HepG2 (cell line): ENCODE data around the gene ARMC5. TPM values are rescaled to one million over a fixed set of nuclear protein-coding genes. Genes with fewer than 3 reads are reported as not detected.

Experiments
- ATAC-seq: fragments of 200-7000 bp; cut with Tn5 transposase; 3 replicates; pipeline ENCODE4 v1.9.1; 2020; ENCODE audit warnings: mild to moderate bottlenecking, moderate library complexity
- BruUV-seq: library from RNA; stranded (reverse); fragments of 400-500 nt; replicated peaks from 2 replicates; lab custom pipeline; 2021; lab: Mats Ljungman, UMichigan
- CTCF ChIA-PET: fragments of 300-600 bp; formaldehyde crosslinking; extraction: SDS; loops from one replicate; lab custom pipeline; 2021; ENCODE audit warnings: low total read pairs, inconsistent platforms, low intra/inter-chr PET ratio; lab: Yijun Ruan, JAX
- POLR2A ChIA-PET: fragments of 350-600 bp; sonication (Branson Sonifier 250); formaldehyde crosslinking; loops from one replicate; lab custom pipeline; 2020; ENCODE audit warnings: antibody characterized with exemption, inconsistent platforms; lab: Yijun Ruan, JAX
- DNase-seq: peaks from one replicate; pipeline ENCODE4 v3.0.0-alpha.2; 2015; ENCODE audit warnings: low spot score
- FAIRE-seq: peaks from 3 replicates; lab custom pipeline; 2011; peaks lifted over from hg19 to GRCh38; lab: Jason Lieb, UNC
- H2AFZ ChIP-seq: one replicate; pipeline ENCODE4 v1.6.1; 2011; ENCODE audit warnings: low read length, inconsistent platforms
- H3K27ac ChIP-seq: fragments of 300-600 bp; 3 replicates; pipeline ENCODE4 v1.8.0; 2011; ENCODE audit warnings: mixed run types, mild to moderate bottlenecking, mixed read lengths, low read length, inconsistent platforms; ENCODE audit not compliant: insufficient read depth; ENCODE audit errors: extremely low read length
- H3K27me3 ChIP-seq, 2 experiments: fragments of 200-600 bp in 1 of 2; 2 replicates in 1 of 2; 3 replicates in 1 of 2; pipeline versions ENCODE4 v1.6.0 to v1.8.0; 2011; ENCODE audit warnings: low read length in 2 of 2, mild to moderate bottlenecking in 2 of 2, moderate library complexity in 2 of 2, inconsistent platforms in 1 of 2; ENCODE audit not compliant: insufficient read depth in 2 of 2, control insufficient read depth in 1 of 2
- H3K36me3 ChIP-seq, 2 experiments: fragments of 200-600 bp in 1 of 2; replicated peaks in 1 of 2; 2 replicates in 1 of 2; 3 replicates in 1 of 2; pipeline versions ENCODE4 v1.5.1 to v1.8.0; 2011; ENCODE audit warnings: low read length in 2 of 2, inconsistent platforms in 1 of 2; ENCODE audit not compliant: insufficient read depth in 2 of 2, control insufficient read depth in 1 of 2
- H3K4me1 ChIP-seq: 2 replicates; pipeline ENCODE4 v1.5.1; 2012; ENCODE audit warnings: low read length, inconsistent platforms; ENCODE audit not compliant: insufficient read depth
- H3K4me2 ChIP-seq: 2 replicates; pipeline ENCODE4 v1.6.0; 2011; ENCODE audit warnings: low read depth, low read length, inconsistent platforms
- H3K4me3 ChIP-seq, 3 experiments: fragments of 200-600 bp in 1 of 3; sonication (generic), shearing (Covaris generic) in 1 of 3; replicated peaks in 1 of 3; 2 replicates each; pipeline ENCODE4 v1.5.1; 2011 to 2016; ENCODE audit warnings: low read length in 3 of 3, inconsistent platforms in 2 of 3, low read depth in 2 of 3, mild to moderate bottlenecking in 2 of 3, control low read depth in 1 of 3, mixed read lengths in 1 of 3; ENCODE audit not compliant: insufficient read depth in 1 of 3
- H3K79me2 ChIP-seq: one replicate; pipeline ENCODE4 v1.6.1; 2011; ENCODE audit warnings: low read length, inconsistent platforms; ENCODE audit not compliant: insufficient read depth
- H3K9ac ChIP-seq: 2 replicates; pipeline ENCODE4 v1.6.0; 2011; ENCODE audit warnings: mild to moderate bottlenecking, low read depth, low read length, inconsistent platforms; ENCODE audit not compliant: insufficient read depth
- H3K9me3 ChIP-seq: 2 replicates; pipeline ENCODE4 v1.5.1; 2012; ENCODE audit warnings: mild to moderate bottlenecking, low read length
- H4K20me1 ChIP-seq: 2 replicates; pipeline ENCODE4 v1.6.0; 2011; ENCODE audit warnings: inconsistent platforms, mild to moderate bottlenecking, low read length, moderate library complexity; ENCODE audit not compliant: insufficient read depth
- CBX1 ChIP-seq: IDR thresholded peaks from one replicate; pipeline ENCODE4 v1.6.1; 2016; ENCODE audit warnings: antibody characterized with exemption, low read depth
- POLR2G ChIP-seq: fragments of 200-400 bp; formaldehyde crosslinking; IDR thresholded peaks from 2 replicates; pipeline ENCODE4 v1.6.1; 2018; ENCODE audit warnings: mild to moderate bottlenecking, low read depth, low read length, moderate library complexity
- RBM39 ChIP-seq: fragments of 200-400 bp; formaldehyde crosslinking; IDR thresholded peaks from one replicate; pipeline ENCODE4 v1.6.1; 2018; ENCODE audit warnings: antibody characterized with exemption, mild to moderate bottlenecking, low read depth, low read length; ENCODE audit not compliant: poor library complexity, severe bottlenecking
- SMAD1 ChIP-seq: sonication (generic); formaldehyde crosslinking; IDR thresholded peaks from 2 replicates; pipeline ENCODE4 v1.4.0; 2020; ENCODE audit warnings: missing genetic modification reagents, low read depth, mild to moderate bottlenecking, borderline replicate concordance
- SMAD3 ChIP-seq: sonication (generic); formaldehyde crosslinking; IDR thresholded peaks from 2 replicates; pipeline ENCODE4 v1.4.0; 2020; ENCODE audit warnings: missing genetic modification reagents
- SP140L ChIP-seq: sonication (generic); formaldehyde crosslinking; IDR thresholded peaks from 2 replicates; pipeline ENCODE4 v1.4.0; 2020; ENCODE audit warnings: missing genetic modification reagents, borderline replicate concordance
- ZHX2 ChIP-seq, 2 experiments: sonication (generic) in 1 of 2; formaldehyde crosslinking in 1 of 2; IDR thresholded peaks; 2 replicates each; pipeline versions ENCODE4 v1.6.1 to v1.9.0; 2014 to 2022; ENCODE audit warnings: antibody characterized with exemption in 1 of 2, borderline replicate concordance in 1 of 2, inconsistent platforms in 1 of 2, low read depth in 1 of 2, missing genetic modification reagents in 1 of 2
- ZNF563 ChIP-seq: sonication (generic); formaldehyde crosslinking; IDR thresholded peaks from 2 replicates; pipeline ENCODE4 v1.8.0; 2022; ENCODE audit warnings: mild to moderate bottlenecking, moderate library complexity, missing genetic modification reagents
- ZNF777 ChIP-seq: sonication (generic); formaldehyde crosslinking; IDR thresholded peaks from 2 replicates; pipeline ENCODE4 v1.4.0; 2020; ENCODE audit warnings: missing genetic modification reagents
- ZNF883 ChIP-seq: sonication (generic); formaldehyde crosslinking; IDR thresholded peaks from 2 replicates; pipeline ENCODE4 v1.5.1; 2020; ENCODE audit warnings: mild to moderate bottlenecking, missing genetic modification reagents; ENCODE audit errors: not compliant biosample characterization
- ZSCAN9 ChIP-seq: IDR thresholded peaks from 2 replicates; pipeline ENCODE4 v1.6.1; 2016; ENCODE audit warnings: borderline replicate concordance
- WGBS: methylation state at CpG from one replicate; pipeline ENCODE4 v1.1.6; 2017; ENCODE audit warnings: low lambda C conversion rate; 5-methylcytosine and 5-hydroxymethylcytosine counted together
- in situ Hi-C: cut with HindIII; loops from 2 replicates; pipeline ENCODE4 v1.10.0; 2017; ENCODE audit warnings: low pct_unique_long_range_greater_than_20kb; ENCODE audit not compliant: extremely low pct_ligation_motif_present
- intact Hi-C: fragments of 100-400 bp; cut with micrococcal nuclease; formaldehyde crosslinking; loops from one replicate; pipeline ENCODE4 v1.10.0; 2022; ENCODE audit not compliant: unreplicated experiment
- polyA plus RNA-seq, 8 experiments: library from polyadenylated mRNA; depleted of rRNA in 3 of 8; stranded (reverse) in 7 of 8; unstranded in 1 of 8; fragments of >200 nt; fragmentation: Illumina TruSeq in 4 of 8; extraction: Trizol in 4 of 8; gene quantifications; 2 replicates each; pipeline versions ENCODE4 v1.2.1 to v1.2.3, GENCODE V29; 2011 to 2016; ENCODE audit warnings: low read depth in 4 of 8, missing spikeins in 1 of 8, mixed read lengths in 1 of 8; ENCODE audit not compliant: insufficient read depth in 1 of 8
- total RNA-seq, 5 experiments: library from RNA; depleted of rRNA; stranded (reverse); fragments of >200 nt; fragmentation: Illumina TruSeq; extraction: Trizol; gene quantifications; 2 replicates each; pipeline ENCODE4 v1.2.3, GENCODE V29; 2016; ENCODE audit warnings: low read depth in 1 of 5
- TF ChIP-seq, protein P1 (sequence below): sonication (generic); formaldehyde crosslinking; IDR thresholded peaks from 2 replicates; pipeline ENCODE4 v1.5.1; 2020; ENCODE audit warnings: missing genetic modification reagents, mild to moderate bottlenecking, borderline replicate concordance
- TF ChIP-seq, protein P2 (sequence below): sonication (generic); formaldehyde crosslinking; IDR thresholded peaks from 2 replicates; pipeline ENCODE4 v1.5.1; 2020; ENCODE audit warnings: missing genetic modification reagents, mild to moderate bottlenecking, borderline replicate concordance

Gene ARMC5
- total and polyA plus RNA-seq, 2 of the 13 experiments (the other 11 are each of a cell fraction or from before 2014, with no cell fraction given), result 10.8 to 22.3 TPM

DNA sequence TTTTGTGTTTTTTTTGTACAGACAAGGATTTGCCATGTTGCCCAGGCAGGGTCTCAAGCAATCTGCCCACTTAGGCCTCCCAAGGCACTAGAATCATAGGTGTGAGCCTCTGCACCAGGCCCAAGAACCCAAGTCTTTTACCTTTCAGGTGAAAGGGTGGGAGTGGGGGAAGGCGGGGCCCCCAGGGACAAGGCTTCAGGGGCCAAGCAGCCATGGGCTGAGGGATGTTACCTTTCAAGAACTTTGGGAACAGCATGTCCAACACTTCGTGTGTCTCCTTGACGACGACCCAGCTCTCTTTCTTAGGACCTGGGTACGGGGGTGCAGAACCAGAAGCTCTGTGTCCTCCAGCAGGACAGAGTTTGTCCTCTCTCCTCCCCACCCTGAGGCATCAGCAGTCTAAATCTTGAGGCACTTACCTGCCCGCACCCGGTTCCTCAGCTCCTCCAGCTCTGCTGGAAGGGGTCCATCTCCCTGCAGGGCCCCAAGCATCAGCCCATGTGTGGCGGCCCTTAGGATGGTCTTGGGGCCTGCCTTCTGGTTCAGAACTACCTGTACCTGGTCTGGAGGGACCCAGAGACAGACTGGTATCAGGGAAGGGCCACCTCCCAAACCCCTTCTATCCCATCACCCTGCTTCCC, 32.6 kb downstream of the ARMC5 start:
- no peak for TF ChIP-seq SMAD3 (CRISPR knock-in tag)
- TF ChIP-seq, protein P1, sequence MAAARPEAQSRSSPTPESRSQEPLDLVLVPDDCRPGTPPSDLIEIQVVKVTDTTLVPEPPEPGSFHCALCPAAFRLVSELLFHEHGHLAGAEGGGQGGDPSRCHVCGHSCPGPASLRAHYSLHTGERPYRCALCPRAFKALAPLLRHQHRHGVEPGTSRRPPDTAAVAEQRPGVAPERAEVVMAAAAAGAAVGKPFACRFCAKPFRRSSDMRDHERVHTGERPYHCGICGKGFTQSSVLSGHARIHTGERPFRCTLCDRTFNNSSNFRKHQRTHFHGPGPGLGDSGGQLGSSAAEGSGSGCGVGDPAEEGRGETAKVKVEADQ, result no peak
- no peak for TF ChIP-seq SP140L (CRISPR knock-in tag)
- TF ChIP-seq ZNF883 (CRISPR knock-in tag), result no peak
- no peak for TF ChIP-seq ZHX2 (IDR thresholded peaks at IDR 0.05; ENCODE audit: low read depth)
- TF ChIP-seq ZHX2 (CRISPR knock-in tag; IDR thresholded peaks at IDR 0.05; ENCODE audit: borderline replicate concordance), result no peak
- TF ChIP-seq ZNF777 (CRISPR knock-in tag), result no peak
- TF ChIP-seq SMAD1, result no peak
- TF ChIP-seq, protein P2, sequence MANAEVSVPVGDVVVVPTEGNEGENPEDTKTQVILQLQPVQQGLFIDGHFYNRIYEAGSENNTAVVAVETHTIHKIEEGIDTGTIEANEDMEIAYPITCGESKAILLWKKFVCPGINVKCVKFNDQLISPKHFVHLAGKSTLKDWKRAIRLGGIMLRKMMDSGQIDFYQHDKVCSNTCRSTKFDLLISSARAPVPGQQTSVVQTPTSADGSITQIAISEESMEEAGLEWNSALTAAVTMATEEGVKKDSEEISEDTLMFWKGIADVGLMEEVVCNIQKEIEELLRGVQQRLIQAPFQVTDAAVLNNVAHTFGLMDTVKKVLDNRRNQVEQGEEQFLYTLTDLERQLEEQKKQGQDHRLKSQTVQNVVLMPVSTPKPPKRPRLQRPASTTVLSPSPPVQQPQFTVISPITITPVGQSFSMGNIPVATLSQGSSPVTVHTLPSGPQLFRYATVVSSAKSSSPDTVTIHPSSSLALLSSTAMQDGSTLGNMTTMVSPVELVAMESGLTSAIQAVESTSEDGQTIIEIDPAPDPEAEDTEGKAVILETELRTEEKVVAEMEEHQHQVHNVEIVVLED (CRISPR knock-in tag), result no peak
- TF ChIP-seq RBM39, result no peak
- TF ChIP-seq POLR2G, result no peak
- no peak for TF ChIP-seq ZSCAN9 (CRISPR knock-in tag)
- TF ChIP-seq ZNF563 (CRISPR knock-in tag), result no peak
- TF ChIP-seq CBX1, result no peak
- TF ChIP-seq, all 625 proteins: peak for 0
- WGBS, result 95% methylated on average over 8 of the region's 8 CpGs
- ATAC-seq, result no peak
- intact Hi-C loops (no loop called here), in situ Hi-C loops (no loop called here)
- Histone ChIP-seq H3K36me3 (peaks cover 26 to 65% of the 10 kb centered on the region in 2 experiments), H3K9me3 (no peaks in the 10 kb centered on the region), H4K20me1 (no peaks in the 10 kb centered on the region), H3K27me3 (no peaks in the 10 kb centered on the region), H3K4me1 (no peaks in the 10 kb centered on the region), H3K4me2 (no peak overlapping the region), H2AFZ (no peak overlapping the region), H3K79me2 (no peaks in the 10 kb centered on the region), H3K27ac (no peak overlapping the region), H3K4me3 (no peak overlapping the region), H3K9ac (no peak overlapping the region)
- DNase-seq, result no peak
- FAIRE-seq, result no peak
- no TSS peak for BruUV-seq
- ChIA-PET CTCF (no interaction called here), POLR2A (interaction anchor here (0.6 to 1.6 kb wide), 2 partner anchors 14 to 242 kb away, joined by 3 to 5 read pairs; no protein-coding TSS in a partner anchor)
